Nephron (organoid): ENCODE data around the gene LEMD2.

ENCODE experiments used
- H3K27ac Mint-ChIP-seq, 3 experiments: 2 replicates each; pipeline ENCODE4 v1.8.0; 2020; ENCODE audit warnings: mixed read lengths in 3 of 3, mild to moderate bottlenecking in 2 of 3, moderate library complexity in 1 of 3
- H3K27me3 Mint-ChIP-seq: 2 replicates; pipeline ENCODE4 v1.8.0; 2021; ENCODE audit warnings: low read depth, mild to moderate bottlenecking, moderate library complexity, mixed read lengths
- H3K36me3 Mint-ChIP-seq: 2 replicates; pipeline ENCODE4 v1.8.0; 2020; ENCODE audit warnings: low read depth, mixed read lengths
- H3K4me1 Mint-ChIP-seq: 2 replicates; pipeline ENCODE4 v1.8.0; 2020; ENCODE audit warnings: mixed read lengths
- H3K4me3 Mint-ChIP-seq, 3 experiments: 2 replicates each; pipeline ENCODE4 v1.8.0; 2020; ENCODE audit warnings: mild to moderate bottlenecking in 3 of 3, mixed read lengths in 3 of 3, moderate library complexity in 2 of 3
- H3K9me3 Mint-ChIP-seq: 2 replicates; pipeline ENCODE4 v1.8.0; 2020; ENCODE audit warnings: mixed read lengths
- CTCF ChIP-seq, 3 experiments: fragments of 200-600 bp; sonication (generic); IDR thresholded peaks; one replicate each; pipeline ENCODE4 v1.5.0; 2021; ENCODE audit warnings: antibody characterized with exemption in 3 of 3; ENCODE audit not compliant: unreplicated experiment in 3 of 3

The LEMD2 gene

GRCh38 chr6:33738879-33739278 is 50.1 kb downstream of the LEMD2 start:
- Mint-ChIP-seq H3K4me1 (peaks cover 25% of the 10 kb centered on the region), H3K27ac (no peak overlapping the region), H3K27me3 (peaks cover 8% of the 10 kb centered on the region), H3K4me3 (no peak overlapping the region), H3K36me3 (no peaks in the 10 kb centered on the region), H3K9me3 (no peaks in the 10 kb centered on the region)
- TF ChIP-seq CTCF (IDR thresholded peaks at IDR 0.05; ENCODE audit: unreplicated experiment in 3 of 3): no peak

GRCh38 chr6:33738153-33738552 is 50.8 kb downstream of the LEMD2 start:
- Mint-ChIP-seq H3K4me3 (no peak overlapping the region), H3K36me3 (no peaks in the 10 kb centered on the region), H3K4me1 (peaks cover 18% of the 10 kb centered on the region), H3K27me3 (peaks cover 8% of the 10 kb centered on the region), H3K27ac (no peak overlapping the region), H3K9me3 (no peaks in the 10 kb centered on the region)
- no peak for TF ChIP-seq CTCF (IDR thresholded peaks at IDR 0.05; ENCODE audit: unreplicated experiment in 3 of 3)

GRCh38 chr6:33737267-33738026 is 51.5 kb downstream of the LEMD2 start:
- Mint-ChIP-seq H3K4me3 (no peak overlapping the region), H3K27me3 (peaks cover 12% of the 10 kb centered on the region), H3K36me3 (no peaks in the 10 kb centered on the region), H3K4me1 (peaks cover 11% of the 10 kb centered on the region), H3K27ac (no peak overlapping the region), H3K9me3 (no peaks in the 10 kb centered on the region)
- no peak for TF ChIP-seq CTCF (IDR thresholded peaks at IDR 0.05; ENCODE audit: unreplicated experiment in 3 of 3)

- Mint-ChIP-seq H3K4me3 (no peak overlapping the region), H3K9me3 (no peaks in the 10 kb centered on the region), H3K4me1 (peaks cover 6% of the 10 kb centered on the region)
Observed at GRCh38 chr6:33735216-33735615, 53.7 kb downstream of the LEMD2 start.

GRCh38 chr6:33733709-33734007 is 55.3 kb downstream of the LEMD2 start:
- Mint-ChIP-seq H3K4me3 (no peak overlapping the region), H3K27me3 (peaks cover 17% of the 10 kb centered on the region), H3K36me3 (no peaks in the 10 kb centered on the region), H3K27ac (no peak overlapping the region), H3K9me3 (no peaks in the 10 kb centered on the region), H3K4me1 (peaks cover 6% of the 10 kb centered on the region)
- no peak for TF ChIP-seq CTCF (IDR thresholded peaks at IDR 0.05; ENCODE audit: unreplicated experiment in 3 of 3)

More at GRCh38 chr6:33735216-33735615, 53.7 kb downstream of the LEMD2 start:
- Mint-ChIP-seq H3K27ac (no peak overlapping the region), H3K36me3 (no peaks in the 10 kb centered on the region), H3K27me3 (peaks cover 14% of the 10 kb centered on the region)
- TF ChIP-seq CTCF (IDR thresholded peaks at IDR 0.05; ENCODE audit: unreplicated experiment in 3 of 3): no peak
